Neural cell (in vitro differentiated cells): ENCODE data around the gene P3H3. TPM values are rescaled to one million over a fixed set of nuclear protein-coding genes. Genes with fewer than 3 reads are reported as not detected.

Experiments
- H2AFZ ChIP-seq: fragments of 200-600, 300-800 bp; sonication (generic), shearing (Covaris generic); 2 replicates; pipeline ENCODE4 v1.6.0; 2014; ENCODE audit warnings: low read depth, mild to moderate bottlenecking, antibody characterized with exemption, low read length, moderate library complexity
- H3F3A ChIP-seq: fragments of 200-600 bp; shearing (Covaris generic); 2 replicates; pipeline ENCODE4 v1.6.1; 2016; ENCODE audit warnings: mild to moderate bottlenecking, moderate library complexity, mixed read lengths, antibody characterized with exemption, low read length; ENCODE audit not compliant: insufficient read depth, poor library complexity, severe bottlenecking
- H3K27ac ChIP-seq: fragments of 200-600, 300-800 bp; sonication (generic), shearing (Covaris generic); 2 replicates; pipeline ENCODE4 v1.5.1; 2014; ENCODE audit warnings: mild to moderate bottlenecking, low read length, moderate library complexity
- H3K27me3 ChIP-seq: fragments of 300-800, 200-600 bp; sonication (generic), shearing (Covaris generic); 2 replicates; pipeline ENCODE4 v1.6.0; 2014; ENCODE audit warnings: mild to moderate bottlenecking, low read depth, low read length, moderate library complexity; ENCODE audit not compliant: insufficient read depth
- H3K36me3 ChIP-seq: fragments of 300-800, 200-600 bp; sonication (generic), shearing (Covaris generic); 2 replicates; pipeline ENCODE4 v1.5.1; 2014; ENCODE audit warnings: mild to moderate bottlenecking, antibody characterized with exemption, low read length, moderate library complexity; ENCODE audit not compliant: insufficient read depth
- H3K4me2 ChIP-seq: fragments of 300-800, 200-600 bp; sonication (generic), shearing (Covaris generic); 2 replicates; pipeline ENCODE4 v1.6.0; 2014; ENCODE audit warnings: mild to moderate bottlenecking, low read length
- H3K4me3 ChIP-seq: fragments of 300-800, 200-600 bp; sonication (generic), shearing (Covaris generic); 2 replicates; pipeline ENCODE4 v1.5.1; 2014; ENCODE audit warnings: mild to moderate bottlenecking, low read length, moderate library complexity
- H3K79me2 ChIP-seq: fragments of 200-600 bp; shearing (Covaris generic); replicated peaks from 2 replicates; pipeline ENCODE4 v1.6.0; 2014; ENCODE audit warnings: mild to moderate bottlenecking, low read length, moderate library complexity; ENCODE audit not compliant: insufficient read depth
- H3K9ac ChIP-seq: fragments of 300-800, 200-600 bp; sonication (generic), shearing (Covaris generic); 2 replicates; pipeline ENCODE4 v1.6.1; 2016; ENCODE audit warnings: mild to moderate bottlenecking, low read length, mixed read lengths
- H3K9me2 ChIP-seq: fragments of 200-600 bp; shearing (Covaris generic); 2 replicates; pipeline ENCODE4 v1.6.1; 2016; ENCODE audit warnings: mild to moderate bottlenecking, low read length, mixed read lengths; ENCODE audit not compliant: insufficient read depth
- H3K9me3 ChIP-seq: fragments of 200-600, 300-800 bp; sonication (generic), shearing (Covaris generic); 2 replicates; pipeline ENCODE4 v1.6.1; 2016; ENCODE audit warnings: mild to moderate bottlenecking, mixed run types, low read length, moderate library complexity, mixed read lengths
- H4K20me1 ChIP-seq: fragments of 200-600 bp; shearing (Covaris generic); 2 replicates; pipeline ENCODE4 v1.6.1; 2016; ENCODE audit warnings: mild to moderate bottlenecking, mixed run types; ENCODE audit not compliant: insufficient read depth
- CTCF ChIP-seq: fragments of 450-650 bp; IDR thresholded peaks from 2 replicates; pipeline ENCODE4 v1.5.1; 2014; ENCODE audit warnings: antibody characterized with exemption, mild to moderate bottlenecking, moderate library complexity; ENCODE audit not compliant: poor library complexity, severe bottlenecking
- EP300 ChIP-seq: fragments of 450-650 bp; conservative IDR thresholded peaks from 2 replicates; pipeline ENCODE4 v1.6.1; 2014; ENCODE audit warnings: antibody characterized with exemption, mild to moderate bottlenecking, moderate library complexity; ENCODE audit not compliant: poor library complexity, severe bottlenecking
- EZH2 ChIP-seq: fragments of 200-600, 300-800 bp; shearing (Covaris generic), sonication (generic); IDR thresholded peaks from 2 replicates; pipeline ENCODE4 v1.6.1; 2014; ENCODE audit warnings: antibody characterized with exemption, low read length, borderline replicate concordance, mild to moderate bottlenecking; ENCODE audit not compliant: insufficient read depth, poor library complexity, severe bottlenecking
- MXI1 ChIP-seq: fragments of 450-650 bp; conservative IDR thresholded peaks from 2 replicates; pipeline ENCODE4 v1.6.1; 2014; ENCODE audit warnings: antibody characterized with exemption, mild to moderate bottlenecking; ENCODE audit not compliant: poor library complexity, severe bottlenecking
- POLR2AphosphoS5 ChIP-seq: IDR thresholded peaks from 2 replicates; pipeline ENCODE4 v1.6.1; 2012
- RAD21 ChIP-seq: fragments of 450-650 bp; conservative IDR thresholded peaks from 2 replicates; pipeline ENCODE4 v1.6.1; 2014; ENCODE audit warnings: antibody characterized with exemption, mild to moderate bottlenecking, moderate library complexity
- REST ChIP-seq: IDR thresholded peaks from 2 replicates; pipeline ENCODE4 v1.6.1; 2012; ENCODE audit warnings: borderline replicate concordance
- SMC3 ChIP-seq: fragments of 450-650 bp; conservative IDR thresholded peaks from 2 replicates; pipeline ENCODE4 v1.6.1; 2014; ENCODE audit warnings: antibody characterized with exemption, mild to moderate bottlenecking, moderate library complexity; ENCODE audit not compliant: poor library complexity
- TAF1 ChIP-seq: IDR thresholded peaks from 2 replicates; pipeline ENCODE4 v1.6.1; 2012; ENCODE audit warnings: low read depth
- polyA plus RNA-seq: library from polyadenylated mRNA; depleted of rRNA; stranded (reverse); fragments of >200 nt; gene quantifications from 2 replicates; pipeline ENCODE4 v1.2.3, GENCODE V29; 2014

The P3H3 gene
- polyA plus RNA-seq, 1 donor from 2014 or later = 58.9 TPM

- Histone ChIP-seq H3F3A (no peaks in the 10 kb centered on the region), H3K9ac (peak overlapping the region; percentile 62), H3K36me3 (peaks cover 3% of the 10 kb centered on the region), H3K27me3 (no peaks in the 10 kb centered on the region), H3K4me3 (no peak overlapping the region), H2AFZ (no peak overlapping the region), H3K9me3 (no peaks in the 10 kb centered on the region), H3K79me2 (no peaks in the 10 kb centered on the region), H3K27ac (peak overlapping the region; percentile 79), H4K20me1 (no peaks in the 10 kb centered on the region), H3K9me2 (no peaks in the 10 kb centered on the region), H3K4me2 (no peak overlapping the region)
- TF ChIP-seq EP300 = no peak
- no peak for TF ChIP-seq CTCF
- TF ChIP-seq TAF1 = no peak
- no peak for TF ChIP-seq SMC3
- no peak for TF ChIP-seq RAD21
- no peak for TF ChIP-seq REST
- no peak for TF ChIP-seq EZH2
- TF ChIP-seq POLR2AphosphoS5 = no peak
- no peak for TF ChIP-seq MXI1
These were observed 48.3 kb upstream of the P3H3 start for GRCh38 chr12:6779708-6780432.

- Histone ChIP-seq H3F3A (no peaks in the 10 kb centered on the region), H3K36me3 (peaks cover 3% of the 10 kb centered on the region), H3K9me2 (no peaks in the 10 kb centered on the region), H3K4me2 (no peak overlapping the region), H4K20me1 (no peaks in the 10 kb centered on the region), H3K9me3 (no peaks in the 10 kb centered on the region), H3K27me3 (no peaks in the 10 kb centered on the region), H3K27ac (no peak overlapping the region), H2AFZ (no peak overlapping the region), H3K9ac (no peak overlapping the region), H3K79me2 (no peaks in the 10 kb centered on the region), H3K4me3 (no peak overlapping the region)
- TF ChIP-seq RAD21 (no peak), EP300 (no peak)
These were observed 47.6 kb upstream of the P3H3 start for GRCh38 chr12:6780573-6780972.
